ENCODE results near the gene ASXL2.
"Not testable (repeated sequence)": the region's sequence is repeated elsewhere in the genome, so short reads cannot be mapped to it uniquely, and the experiment has no call there.

ASXL2 gene

GRCh38 chr2:25831746-25832449, 46.4 kb downstream of the ASXL2 start:
- DNase-seq: no peak

- DNase-seq: no peak
These were observed 48.5 kb downstream of the ASXL2 start for GRCh38 chr2:25829828-25830227.

- no peak for DNase-seq
These were observed 48.9 kb downstream of the ASXL2 start for GRCh38 chr2:25829377-25829704.

DNA sequence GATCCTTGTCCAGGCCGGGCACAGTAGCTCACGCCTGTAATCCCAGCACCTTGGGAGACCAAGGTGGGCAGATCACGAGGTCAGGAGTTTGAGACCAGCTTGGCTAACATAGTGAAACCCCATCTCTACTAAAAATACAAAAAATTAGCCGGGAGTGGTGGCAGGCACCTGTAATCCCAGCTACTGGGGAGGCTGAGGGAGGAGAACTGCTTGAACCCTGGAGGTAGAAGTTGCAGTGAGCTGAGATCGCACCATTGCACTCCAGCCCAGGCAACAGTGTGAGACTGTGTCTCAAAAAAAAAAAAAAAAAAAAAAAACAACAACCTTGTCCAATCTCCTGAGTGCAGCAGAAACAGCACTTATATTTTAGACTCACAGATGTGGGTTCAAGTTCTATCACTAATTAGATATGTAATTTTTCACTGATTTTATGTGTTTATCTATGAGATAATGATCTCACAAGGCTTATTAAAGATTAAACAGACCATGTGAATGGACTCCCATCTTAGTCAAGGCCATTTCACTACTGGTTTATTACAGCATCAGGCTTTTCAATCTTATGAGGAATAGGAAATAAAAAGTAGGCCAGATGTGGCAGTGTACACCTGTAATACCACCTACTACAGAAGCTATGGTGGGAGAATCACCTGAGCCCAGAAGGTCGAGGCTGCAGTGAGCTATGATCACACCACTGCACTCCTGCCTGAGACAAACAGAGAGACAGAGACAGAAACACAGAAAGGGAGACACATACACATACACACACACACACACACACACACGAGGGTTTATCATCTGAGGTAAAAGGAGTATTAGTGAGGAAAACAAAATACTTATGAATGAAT, 49.5 kb downstream of the ASXL2 start:
- not testable (repeated sequence) for DNase-seq

DNA sequence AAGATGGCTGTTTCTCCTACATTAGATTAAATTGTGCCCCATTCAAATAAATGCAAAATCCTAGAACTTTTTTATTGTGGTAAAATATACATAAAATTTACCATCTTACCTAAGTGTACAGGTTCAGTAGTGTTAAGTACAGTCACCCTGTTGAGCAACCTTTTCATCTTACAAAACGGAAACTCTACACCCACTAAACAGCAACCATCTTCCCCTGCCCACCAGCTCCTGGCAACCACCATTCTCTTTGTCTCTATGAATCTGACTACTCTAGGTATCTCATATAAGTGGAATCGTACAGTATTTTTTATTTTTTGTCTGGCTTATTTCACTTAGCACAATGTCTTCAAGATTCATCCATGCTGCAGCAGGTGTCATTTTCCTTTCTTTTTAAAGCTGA, 53.0 kb downstream of the ASXL2 start:
- peak; percentile 9 for DNase-seq

GRCh38 chr2:25824718-25825117, 53.6 kb downstream of the ASXL2 start:
- DNase-seq: no peak

DNA sequence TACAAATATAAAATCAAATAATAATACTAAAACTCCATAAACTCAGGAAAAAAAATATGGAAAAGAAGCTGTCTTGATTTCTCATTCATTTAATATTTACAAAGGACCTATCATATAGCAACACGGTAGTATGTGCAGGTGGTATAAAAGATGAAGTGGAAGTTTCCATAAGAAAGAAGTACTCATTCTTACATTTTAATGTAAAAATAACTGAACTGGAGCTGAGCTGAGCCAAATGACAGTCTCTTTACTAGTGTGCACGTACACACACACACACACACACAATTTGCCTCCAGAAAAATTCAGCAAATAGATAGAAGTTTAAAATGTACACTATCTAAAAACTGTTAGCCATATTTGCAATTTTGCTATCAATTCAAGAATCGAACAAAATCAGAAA, 54.1 kb downstream of the ASXL2 start:
- DNase-seq: no peak

GRCh38 chr2:25822190-25823117, 55.8 kb downstream of the ASXL2 start:
- peak; percentile 60 for DNase-seq

- no peak for DNase-seq
These were observed 56.8 kb downstream of the ASXL2 start for GRCh38 chr2:25821225-25822056.

GRCh38 chr2:25819597-25820039, 58.7 kb downstream of the ASXL2 start:
- no peak for DNase-seq

DNA sequence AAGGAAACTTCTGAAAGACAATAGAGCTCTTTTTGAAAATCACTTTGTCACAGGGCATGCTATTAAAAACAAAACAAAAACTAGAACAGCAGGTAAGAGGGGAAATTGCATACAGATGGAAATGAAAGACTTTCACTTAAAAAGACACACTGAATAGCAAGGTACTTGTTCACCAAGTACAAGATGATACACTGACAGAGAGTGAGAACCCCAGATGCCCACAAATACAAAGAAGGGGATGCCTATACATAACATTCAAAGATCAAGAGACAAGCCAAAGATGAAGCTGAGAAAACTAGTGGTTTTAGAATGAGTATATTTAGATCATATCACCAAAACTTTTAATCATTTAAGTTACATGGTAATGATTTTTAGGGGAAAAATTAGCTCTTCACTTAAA, 60.7 kb downstream of the ASXL2 start:
- DNase-seq: no peak

DNA sequence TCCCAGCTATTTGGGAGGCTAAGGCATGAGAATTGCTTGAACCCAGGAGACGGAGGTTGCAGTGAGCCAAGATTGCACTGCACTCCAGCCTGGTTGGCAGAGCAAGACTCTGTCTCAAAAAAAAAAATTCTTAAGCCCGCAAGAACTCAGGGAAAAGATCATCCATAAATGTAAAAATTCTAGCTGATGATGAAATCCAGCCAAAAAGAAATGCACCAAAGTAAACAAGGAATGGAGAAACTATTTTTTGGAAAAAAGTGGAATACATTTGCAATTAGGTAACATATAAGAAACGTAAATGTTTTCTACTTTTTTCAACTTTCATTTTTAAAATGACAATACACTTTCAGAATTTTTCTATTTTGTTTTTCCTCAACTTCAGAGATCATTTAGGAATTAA, 61.3 kb downstream of the ASXL2 start:
- DNase-seq: no peak

- no peak for DNase-seq
These were observed 62.0 kb downstream of the ASXL2 start for GRCh38 chr2:25816249-25816648.

DNA sequence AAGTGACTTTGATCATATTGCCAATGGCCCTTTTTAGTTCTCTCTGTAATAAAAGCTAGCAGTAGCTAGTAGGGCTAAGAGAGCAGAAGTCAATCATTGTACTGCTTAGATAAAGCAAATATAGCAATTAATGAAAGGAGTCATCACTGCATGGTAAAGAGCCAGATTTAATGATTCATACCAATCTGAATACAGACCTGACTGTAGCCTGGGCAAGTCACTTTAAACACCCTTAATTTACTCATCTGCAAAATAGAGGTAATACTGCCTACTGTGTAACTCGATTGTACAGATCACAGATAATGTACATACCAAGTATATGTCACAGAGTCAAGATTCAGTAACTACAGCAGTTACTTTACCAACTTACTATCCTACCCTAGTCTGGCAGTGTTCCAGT, 63.6 kb downstream of the ASXL2 start:
- DNase-seq: no peak

DNA sequence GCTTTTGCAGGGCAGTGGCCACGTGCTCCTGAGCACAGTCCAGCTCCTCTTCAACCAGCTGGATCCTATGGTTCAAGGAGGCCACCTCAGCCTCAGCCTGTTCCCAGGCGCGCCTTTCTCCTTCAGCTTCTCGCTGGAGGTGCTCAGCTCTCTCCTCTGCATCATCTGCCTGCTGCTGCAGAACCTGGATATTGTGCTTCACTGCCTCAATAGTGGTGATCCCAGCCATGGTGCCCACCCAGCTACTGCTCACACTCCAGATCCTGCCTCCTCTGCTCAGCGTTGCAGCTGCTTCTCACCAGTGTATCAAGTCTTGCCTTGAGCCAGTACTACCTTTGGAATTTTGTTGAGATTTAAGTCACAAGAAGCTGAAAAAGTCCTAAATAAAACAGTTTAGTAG, 67.9 kb downstream of the ASXL2 start:
- no peak for DNase-seq

- DNase-seq: no peak
These were observed 68.6 kb downstream of the ASXL2 start for GRCh38 chr2:25809646-25810045.

- no peak for DNase-seq
These were observed 70.3 kb downstream of the ASXL2 start for GRCh38 chr2:25808006-25808383.

DNA sequence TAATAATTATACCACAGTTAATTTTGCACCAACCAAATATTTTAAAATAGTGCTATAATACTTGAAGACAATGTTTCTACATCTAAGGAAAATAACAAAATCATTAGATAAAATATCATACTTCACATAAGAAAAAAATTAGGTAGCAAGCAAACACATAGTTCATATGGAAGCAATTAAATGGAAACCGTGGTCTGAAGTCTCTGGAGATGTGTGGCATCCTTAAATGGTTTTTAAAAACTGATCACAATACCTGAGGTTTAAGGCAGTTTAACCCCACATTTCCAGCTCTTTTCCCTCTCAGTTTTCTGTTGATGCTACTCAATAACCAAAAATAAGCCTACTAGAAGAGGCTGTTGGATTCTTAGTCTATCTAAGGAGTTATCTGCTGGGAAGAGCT, 71.3 kb downstream of the ASXL2 start:
- DNase-seq: no peak

GRCh38 chr2:25805987-25806386, 72.3 kb downstream of the ASXL2 start:
- no peak for DNase-seq

DNA sequence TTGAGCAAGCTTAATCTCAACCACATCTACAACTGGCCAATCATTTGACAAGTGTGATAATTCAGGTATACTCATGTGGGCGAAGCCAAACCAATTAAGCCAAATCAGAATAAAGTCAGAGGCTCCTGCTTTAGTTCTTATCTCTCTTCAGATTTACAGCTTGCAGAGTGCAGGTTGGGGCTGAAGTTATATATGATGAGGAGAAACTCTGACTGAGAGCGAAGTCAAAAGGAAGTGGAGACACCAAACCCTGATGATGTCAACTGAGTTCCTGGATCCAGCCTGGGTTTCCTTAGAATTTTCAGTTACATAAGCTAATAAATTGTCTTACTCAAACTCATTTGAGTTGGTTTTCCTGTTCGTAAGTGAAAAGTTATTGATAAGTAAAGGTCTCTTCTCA, 73.9 kb downstream of the ASXL2 start:
- no peak for DNase-seq

GRCh38 chr2:25799301-25799700, 79.0 kb downstream of the ASXL2 start:
- no peak for DNase-seq
